Measurements from ENCODE around the gene RAPGEF5.

The RAPGEF5 gene

DNA sequence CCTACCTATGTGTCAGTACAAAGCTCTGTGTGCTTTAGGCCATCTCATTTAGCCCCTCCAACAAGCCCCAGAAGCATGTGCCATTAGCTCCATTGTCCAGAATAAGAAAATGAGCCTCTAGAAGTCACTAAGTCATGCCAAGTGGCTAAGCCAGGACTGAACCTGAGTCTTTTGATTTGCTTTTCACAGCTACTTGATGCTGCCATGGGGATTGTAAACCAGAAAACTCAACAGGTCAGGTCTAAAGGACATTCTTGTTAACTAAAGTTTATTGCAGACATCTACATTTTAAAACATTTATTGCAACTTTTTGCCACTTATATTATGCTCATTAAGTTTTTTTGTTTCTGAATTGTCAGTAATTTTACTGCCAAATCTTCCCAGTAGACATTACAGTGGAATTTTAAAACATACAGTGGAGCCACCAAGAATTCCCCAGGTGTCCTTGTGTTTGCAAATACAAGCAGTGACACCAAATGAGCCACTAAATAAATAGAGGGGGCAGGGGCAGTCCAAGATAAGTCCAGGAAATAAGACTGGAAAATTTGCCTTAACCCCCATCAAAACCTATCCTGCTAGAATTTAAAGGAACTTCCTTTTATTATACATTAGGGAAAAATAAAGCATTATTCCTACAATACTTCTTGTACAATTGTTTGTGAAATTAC, 115.9 kb downstream of the RAPGEF5 start:
- no peak for TF ChIP-seq CTCF (IDR thresholded peaks at IDR 0.05; ENCODE audit: insufficient read depth, missing control alignments)
- DNase-seq (ENCODE audit: insufficient read length, low spot score) (no peak), FAIRE-seq (no peak)

DNA sequence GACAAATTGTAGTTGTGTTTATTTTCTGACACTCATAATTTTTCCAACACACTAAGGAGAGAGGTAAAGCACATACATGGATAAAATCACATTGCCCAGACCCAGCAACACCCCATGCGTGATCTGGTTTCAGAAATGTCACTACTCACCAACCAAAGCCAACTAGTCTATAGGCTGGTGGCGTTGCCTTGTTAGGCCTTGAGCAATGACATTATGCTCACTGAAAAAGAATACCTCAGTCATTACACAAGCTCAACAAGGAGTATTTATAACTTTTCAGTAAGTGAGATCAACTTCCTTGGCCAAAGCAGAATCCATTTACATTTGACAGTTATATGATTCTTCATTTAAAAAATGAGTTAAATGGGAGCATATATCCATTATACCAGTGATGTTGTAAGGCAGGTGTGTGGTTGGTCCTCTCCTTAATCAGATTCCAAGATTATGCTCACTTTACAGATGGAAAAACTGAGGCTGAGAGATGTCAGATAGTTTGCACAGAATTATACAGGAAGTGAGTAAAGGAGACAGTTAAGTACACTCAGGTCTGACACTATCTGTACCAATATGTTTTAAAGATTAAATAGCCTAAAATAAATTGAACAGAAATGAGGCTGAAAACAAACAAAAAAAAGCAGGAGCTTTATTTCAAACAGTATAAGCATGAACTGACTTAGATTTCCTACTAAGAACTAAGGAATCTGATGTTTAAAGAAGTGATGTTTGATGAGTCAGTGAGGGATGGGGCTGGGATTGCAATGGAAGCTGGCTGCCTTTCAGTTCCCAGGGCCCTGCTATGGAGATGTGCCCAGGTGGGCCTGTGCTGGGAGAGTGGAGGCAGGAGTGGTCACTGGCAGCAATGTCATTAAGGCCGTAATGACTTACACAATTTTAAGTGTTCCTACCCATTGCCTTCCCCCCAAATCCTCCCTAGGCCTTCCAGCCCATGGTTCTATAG, 118.3 kb downstream of the RAPGEF5 start:
- no peak for TF ChIP-seq CTCF (IDR thresholded peaks at IDR 0.05; ENCODE audit: insufficient read depth, missing control alignments)
- no peak for FAIRE-seq
- no peak for DNase-seq (ENCODE audit: insufficient read length, low spot score)

DNA sequence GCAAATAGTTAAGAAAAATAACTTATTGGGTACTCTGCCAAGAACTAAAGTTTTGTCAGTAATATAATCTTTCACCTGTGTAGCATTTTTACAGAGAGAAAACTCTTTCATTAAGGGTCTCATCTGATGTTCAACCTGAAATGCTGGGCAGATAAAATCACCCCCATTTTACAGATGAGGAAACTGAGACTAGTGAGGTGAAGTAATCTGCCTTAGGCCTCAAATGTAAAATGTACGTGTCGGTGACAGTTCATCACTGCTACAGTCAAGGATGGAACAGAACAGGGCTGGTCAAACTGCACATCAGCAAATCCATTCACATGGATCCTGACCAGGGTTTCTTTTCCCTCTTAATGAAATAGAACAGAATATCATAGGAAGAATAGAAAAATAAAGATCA, 121.8 kb downstream of the RAPGEF5 start:
- no peak for TF ChIP-seq CTCF (IDR thresholded peaks at IDR 0.05; ENCODE audit: insufficient read depth, missing control alignments)
- no peak for FAIRE-seq

DNA sequence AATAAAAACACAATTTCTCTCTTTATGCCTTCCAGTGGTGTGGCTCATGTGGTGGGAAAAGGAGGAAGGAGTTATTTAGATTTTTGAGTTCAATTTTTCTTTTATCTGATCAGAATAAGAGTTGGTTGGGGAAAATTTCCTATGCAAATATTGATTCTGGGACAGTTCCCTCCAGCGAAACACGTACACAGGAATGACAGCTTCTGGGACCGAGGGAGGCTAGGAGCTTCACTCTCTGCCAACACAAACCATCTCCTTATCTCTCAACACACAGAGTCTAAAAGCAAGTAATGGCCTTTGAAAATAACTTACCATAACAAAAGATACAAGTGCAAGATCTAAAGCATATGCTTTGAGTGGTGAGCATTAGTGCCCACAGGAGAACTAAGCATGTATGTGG, 122.7 kb downstream of the RAPGEF5 start:
- no peak for TF ChIP-seq CTCF (IDR thresholded peaks at IDR 0.05; ENCODE audit: insufficient read depth, missing control alignments)
- DNase-seq (ENCODE audit: insufficient read length, low spot score) (no peak), FAIRE-seq (no peak)

More for the DNA sequence above, 121.8 kb downstream of the RAPGEF5 start:
- DNase-seq (ENCODE audit: insufficient read length, low spot score), result no peak

- no peak for FAIRE-seq
- no peak for TF ChIP-seq CTCF (IDR thresholded peaks at IDR 0.05; ENCODE audit: insufficient read depth, missing control alignments)
- DNase-seq (ENCODE audit: insufficient read length, low spot score), result no peak
Observed at GRCh38 chr7:22231806-22232205, 125.1 kb downstream of the RAPGEF5 start.

DNA sequence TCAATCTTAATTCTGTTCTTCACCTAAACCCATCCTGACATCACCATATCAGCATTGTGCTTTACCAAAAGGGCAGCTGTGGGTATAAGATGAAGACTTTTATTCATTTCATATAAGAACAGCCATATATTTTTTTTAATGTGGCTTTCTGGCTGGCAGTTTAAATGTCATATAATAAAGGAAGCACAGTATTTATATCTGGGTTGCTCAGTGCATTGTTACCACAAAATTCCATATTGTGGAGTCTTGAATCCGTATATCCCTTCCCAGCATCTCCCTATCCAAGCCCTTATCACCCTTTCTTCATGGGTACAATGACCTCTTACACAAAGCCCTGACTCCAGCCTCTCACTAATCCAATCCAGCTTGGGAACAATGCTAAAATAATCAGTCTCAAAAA, 125.8 kb downstream of the RAPGEF5 start:
- DNase-seq (ENCODE audit: insufficient read length, low spot score) (no peak), FAIRE-seq (no peak)
- no peak for TF ChIP-seq CTCF (IDR thresholded peaks at IDR 0.05; ENCODE audit: insufficient read depth, missing control alignments)

DNA sequence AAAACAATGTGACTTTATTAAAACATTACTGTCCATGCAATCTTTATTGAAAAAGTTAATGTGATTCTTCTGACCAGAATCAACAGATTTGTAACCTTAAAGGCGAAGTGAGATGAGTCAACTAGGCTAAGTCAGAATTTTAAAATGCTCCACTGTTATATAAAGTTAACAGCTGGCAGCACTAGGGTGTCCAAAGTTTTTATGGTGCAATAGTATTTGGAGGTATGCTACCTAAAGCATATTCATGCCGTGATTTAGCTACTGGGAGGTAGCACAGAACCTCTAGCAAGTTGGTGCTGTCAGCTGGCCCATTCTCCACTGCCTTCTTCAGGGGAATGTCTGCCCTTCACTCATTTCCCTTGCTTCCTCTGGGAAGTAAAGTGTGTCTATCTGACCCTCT, 126.7 kb downstream of the RAPGEF5 start:
- no peak for FAIRE-seq

More for the DNA sequence above, 126.7 kb downstream of the RAPGEF5 start:
- no peak for TF ChIP-seq CTCF (IDR thresholded peaks at IDR 0.05; ENCODE audit: insufficient read depth, missing control alignments)
- DNase-seq (ENCODE audit: insufficient read length, low spot score), result no peak

Data from D721Med (cell line).